ENCODE measurements around the gene NTSR1.

GRCh38 chr20:62732842-62733525 is 24.3 kb downstream of the NTSR1 start:
- TF ChIP-seq, protein P1, sequence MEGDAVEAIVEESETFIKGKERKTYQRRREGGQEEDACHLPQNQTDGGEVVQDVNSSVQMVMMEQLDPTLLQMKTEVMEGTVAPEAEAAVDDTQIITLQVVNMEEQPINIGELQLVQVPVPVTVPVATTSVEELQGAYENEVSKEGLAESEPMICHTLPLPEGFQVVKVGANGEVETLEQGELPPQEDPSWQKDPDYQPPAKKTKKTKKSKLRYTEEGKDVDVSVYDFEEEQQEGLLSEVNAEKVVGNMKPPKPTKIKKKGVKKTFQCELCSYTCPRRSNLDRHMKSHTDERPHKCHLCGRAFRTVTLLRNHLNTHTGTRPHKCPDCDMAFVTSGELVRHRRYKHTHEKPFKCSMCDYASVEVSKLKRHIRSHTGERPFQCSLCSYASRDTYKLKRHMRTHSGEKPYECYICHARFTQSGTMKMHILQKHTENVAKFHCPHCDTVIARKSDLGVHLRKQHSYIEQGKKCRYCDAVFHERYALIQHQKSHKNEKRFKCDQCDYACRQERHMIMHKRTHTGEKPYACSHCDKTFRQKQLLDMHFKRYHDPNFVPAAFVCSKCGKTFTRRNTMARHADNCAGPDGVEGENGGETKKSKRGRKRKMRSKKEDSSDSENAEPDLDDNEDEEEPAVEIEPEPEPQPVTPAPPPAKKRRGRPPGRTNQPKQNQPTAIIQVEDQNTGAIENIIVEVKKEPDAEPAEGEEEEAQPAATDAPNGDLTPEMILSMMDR (IDR thresholded peaks at IDR 0.05; ENCODE audit: low read depth, low read length, poor library complexity, severe bottlenecking): no peak
- TF ChIP-seq EZH2phosphoT487 (IDR thresholded peaks at IDR 0.05; ENCODE audit: borderline replicate concordance, low read length): no peak

All from DOHH2 (cell line).